Stimulated activated CD8-positive, alpha-beta memory T cell treated with anti-CD3 and anti-CD28 coated beads, Interleukin-15, amount 100 ng/mL, for 4 hours (primary cell): Measurements from ENCODE around the gene TLR1.

Source experiments
- DNase-seq, 2 donors: peaks; one replicate each; pipeline ENCODE4 v3.0.0-alpha.2; 2020; ENCODE audit warnings: low read depth in 2 of 2

The TLR1 gene, protein sequence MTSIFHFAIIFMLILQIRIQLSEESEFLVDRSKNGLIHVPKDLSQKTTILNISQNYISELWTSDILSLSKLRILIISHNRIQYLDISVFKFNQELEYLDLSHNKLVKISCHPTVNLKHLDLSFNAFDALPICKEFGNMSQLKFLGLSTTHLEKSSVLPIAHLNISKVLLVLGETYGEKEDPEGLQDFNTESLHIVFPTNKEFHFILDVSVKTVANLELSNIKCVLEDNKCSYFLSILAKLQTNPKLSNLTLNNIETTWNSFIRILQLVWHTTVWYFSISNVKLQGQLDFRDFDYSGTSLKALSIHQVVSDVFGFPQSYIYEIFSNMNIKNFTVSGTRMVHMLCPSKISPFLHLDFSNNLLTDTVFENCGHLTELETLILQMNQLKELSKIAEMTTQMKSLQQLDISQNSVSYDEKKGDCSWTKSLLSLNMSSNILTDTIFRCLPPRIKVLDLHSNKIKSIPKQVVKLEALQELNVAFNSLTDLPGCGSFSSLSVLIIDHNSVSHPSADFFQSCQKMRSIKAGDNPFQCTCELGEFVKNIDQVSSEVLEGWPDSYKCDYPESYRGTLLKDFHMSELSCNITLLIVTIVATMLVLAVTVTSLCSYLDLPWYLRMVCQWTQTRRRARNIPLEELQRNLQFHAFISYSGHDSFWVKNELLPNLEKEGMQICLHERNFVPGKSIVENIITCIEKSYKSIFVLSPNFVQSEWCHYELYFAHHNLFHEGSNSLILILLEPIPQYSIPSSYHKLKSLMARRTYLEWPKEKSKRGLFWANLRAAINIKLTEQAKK

GRCh38 chr4:38804654-38805295 is at the start of gene TLR1:
Gene TLR1 (minus strand): TSS chr4:38804791. CDS start chr4:38798831, 5,960 bp downstream.
- no peak for DNase-seq

DNA sequence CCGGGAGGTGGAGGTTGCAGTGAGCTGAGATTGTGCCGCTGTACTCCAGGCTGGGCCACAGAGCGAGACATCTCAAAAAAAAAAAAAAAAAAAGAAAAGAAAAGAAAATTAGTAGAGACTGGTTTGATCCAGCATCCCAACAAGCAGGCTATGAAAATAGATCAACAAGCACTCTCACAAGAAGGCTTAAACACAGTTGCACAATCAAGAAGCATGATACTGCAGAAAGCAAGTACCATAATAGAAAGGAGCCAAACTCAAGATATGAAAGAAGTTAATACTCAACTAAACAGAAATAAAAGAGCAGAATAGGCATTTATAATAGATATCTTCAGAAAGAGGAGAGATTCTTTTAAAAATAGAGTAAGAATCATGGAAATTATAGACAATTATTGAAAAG is 41.4 kb upstream of the TLR1 start:
- no peak for DNase-seq

GRCh38 chr4:38842994-38843393 is 38.4 kb upstream of the TLR1 start:
- DNase-seq: no peak

DNA sequence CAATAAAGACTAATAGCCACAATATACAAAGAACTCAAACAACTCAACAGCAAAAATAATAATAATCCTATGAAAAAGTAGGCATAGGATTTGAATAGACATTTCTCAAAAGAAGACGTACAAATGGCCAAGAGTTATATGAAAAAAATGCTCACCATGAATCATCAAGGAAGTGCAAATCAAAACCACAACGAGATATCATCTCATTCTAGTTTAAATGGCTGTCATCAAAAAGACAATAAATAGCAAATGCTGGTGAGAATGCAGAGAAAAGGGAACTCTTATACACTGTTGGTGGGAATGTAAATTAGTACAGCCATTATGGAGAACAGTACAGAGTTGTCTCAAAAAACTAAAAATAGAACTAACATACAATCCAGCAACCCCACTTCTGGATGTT is 33.3 kb upstream of the TLR1 start:
- DNase-seq: no peak

GRCh38 chr4:38837334-38837733 is 32.7 kb upstream of the TLR1 start:
- DNase-seq: no peak

DNA sequence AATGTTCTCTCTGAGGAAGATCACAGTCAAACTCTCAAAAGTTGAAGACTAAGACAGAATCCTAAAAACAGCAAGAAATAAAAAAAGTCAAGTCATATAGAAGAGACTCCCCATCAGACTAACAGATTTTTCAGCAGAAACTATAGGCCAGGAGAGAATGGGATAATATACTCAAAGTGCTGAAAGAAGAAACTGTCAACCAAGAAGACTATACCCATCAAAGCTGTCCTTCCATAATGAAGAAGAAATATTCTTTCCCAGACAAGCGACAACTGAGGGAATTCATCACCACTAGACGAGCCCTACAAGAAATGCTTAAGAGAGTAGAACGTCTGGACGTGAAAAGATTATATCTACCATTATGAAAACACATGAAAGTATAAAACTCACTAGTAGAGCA is 30.0 kb upstream of the TLR1 start:
- DNase-seq: no peak

DNA sequence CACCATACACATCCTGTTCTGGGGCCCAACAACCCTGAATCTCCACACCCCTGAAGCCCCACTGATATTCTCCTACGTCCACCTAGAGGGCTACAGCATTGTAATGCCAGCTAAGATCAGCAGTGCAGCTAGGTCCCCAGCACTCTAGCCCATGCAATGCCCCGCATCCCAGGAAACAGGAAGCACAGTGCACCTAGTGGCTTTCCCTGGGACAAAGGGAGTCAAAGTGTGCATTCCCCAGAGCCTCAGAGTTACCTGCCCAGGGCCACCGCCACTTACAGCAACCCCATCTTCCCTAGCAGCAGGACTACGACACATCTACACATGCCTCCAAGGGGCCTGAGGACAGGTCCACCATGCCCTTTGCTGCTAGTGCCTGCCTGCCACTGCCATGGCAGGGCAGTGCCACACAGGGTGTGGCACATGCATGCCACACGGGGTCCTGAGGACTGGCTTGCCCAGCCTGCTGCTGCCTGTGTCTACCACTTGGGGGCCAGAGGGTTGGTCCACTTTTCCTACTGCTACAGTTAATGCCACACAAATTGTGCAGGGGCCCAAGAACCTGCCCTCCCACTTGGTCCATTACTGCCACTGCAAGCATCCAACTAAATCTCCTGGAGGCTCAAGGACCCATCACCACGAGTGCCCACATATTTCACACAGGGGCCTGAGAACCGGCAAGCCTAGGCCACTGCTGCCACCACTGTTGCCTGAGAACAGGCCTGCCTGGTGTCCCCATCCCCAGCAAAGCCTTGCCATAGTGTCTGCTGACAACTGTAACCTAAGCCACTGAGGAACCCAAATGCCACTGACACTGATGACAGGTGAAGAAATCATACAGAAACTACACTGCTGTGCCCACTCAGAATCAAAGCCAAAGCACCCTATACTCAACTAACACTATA is 28.3 kb upstream of the TLR1 start:
- no peak for DNase-seq

- no peak for DNase-seq
Measured at GRCh38 chr4:38832206-38832605, 27.6 kb upstream of the TLR1 start.

GRCh38 chr4:38831653-38832052 is 27.1 kb upstream of the TLR1 start:
- no peak for DNase-seq

DNA sequence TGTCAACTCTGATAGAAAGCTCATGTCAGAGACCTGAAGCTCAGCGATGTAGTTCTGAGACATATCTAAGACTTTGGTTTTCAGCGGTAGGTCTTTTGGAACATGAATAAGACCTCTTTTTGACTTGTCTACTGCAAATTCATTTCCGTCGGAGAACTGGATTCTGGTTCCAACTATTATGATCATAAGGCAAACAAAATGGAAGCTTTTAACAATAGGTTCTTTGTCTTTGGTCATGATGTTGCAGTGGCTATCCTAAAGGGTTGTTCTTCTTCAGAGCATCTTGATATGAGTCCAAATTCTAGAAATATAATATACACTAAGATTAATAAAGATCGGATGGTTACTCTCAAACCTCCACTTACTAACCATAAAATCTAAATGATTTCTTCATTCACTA is 24.6 kb upstream of the TLR1 start:
- DNase-seq: no peak

GRCh38 chr4:38823766-38824165 is 19.2 kb upstream of the TLR1 start:
- no peak for DNase-seq

- DNase-seq: no peak
Measured at GRCh38 chr4:38822748-38823303, 18.2 kb upstream of the TLR1 start.

DNA sequence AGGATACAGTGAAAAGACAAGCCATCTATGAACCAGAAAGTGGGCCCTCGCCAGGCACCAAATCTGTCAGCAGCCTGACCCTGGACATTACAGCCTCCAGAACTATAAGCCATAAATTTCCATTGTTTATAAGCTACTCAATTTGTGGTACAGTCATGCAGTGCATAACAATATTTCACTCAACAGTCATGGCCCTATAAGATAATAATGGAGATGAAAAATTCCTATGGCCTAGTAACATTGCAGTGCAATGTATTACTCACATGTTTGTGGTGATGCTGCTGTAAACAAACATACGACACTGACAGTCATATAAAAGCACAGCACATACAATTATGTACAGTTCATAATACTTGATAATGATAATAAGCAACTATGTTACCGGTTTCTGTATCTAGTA is 17.1 kb upstream of the TLR1 start:
- DNase-seq: no peak

- DNase-seq: no peak
Measured at GRCh38 chr4:38820329-38821061, 15.9 kb upstream of the TLR1 start.

DNA sequence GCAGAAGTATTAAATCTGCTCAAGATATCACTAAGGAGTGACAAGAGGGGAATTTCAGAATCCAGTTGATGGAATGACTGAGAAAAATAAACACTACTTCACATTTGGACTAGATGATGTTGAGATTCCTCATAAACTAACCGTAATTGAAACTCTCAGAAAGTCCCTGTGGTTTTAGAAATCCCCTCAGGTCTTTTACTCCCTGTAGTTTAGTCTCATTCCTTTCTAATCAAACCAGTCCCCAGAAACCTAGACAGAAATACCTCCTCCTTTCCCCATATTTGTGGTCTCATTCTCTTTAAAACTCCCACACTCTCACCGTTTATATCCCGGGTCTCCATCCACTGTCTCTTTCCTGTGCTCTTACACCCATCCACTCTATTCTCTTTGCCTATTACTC is 15.0 kb upstream of the TLR1 start:
- no peak for DNase-seq

DNA sequence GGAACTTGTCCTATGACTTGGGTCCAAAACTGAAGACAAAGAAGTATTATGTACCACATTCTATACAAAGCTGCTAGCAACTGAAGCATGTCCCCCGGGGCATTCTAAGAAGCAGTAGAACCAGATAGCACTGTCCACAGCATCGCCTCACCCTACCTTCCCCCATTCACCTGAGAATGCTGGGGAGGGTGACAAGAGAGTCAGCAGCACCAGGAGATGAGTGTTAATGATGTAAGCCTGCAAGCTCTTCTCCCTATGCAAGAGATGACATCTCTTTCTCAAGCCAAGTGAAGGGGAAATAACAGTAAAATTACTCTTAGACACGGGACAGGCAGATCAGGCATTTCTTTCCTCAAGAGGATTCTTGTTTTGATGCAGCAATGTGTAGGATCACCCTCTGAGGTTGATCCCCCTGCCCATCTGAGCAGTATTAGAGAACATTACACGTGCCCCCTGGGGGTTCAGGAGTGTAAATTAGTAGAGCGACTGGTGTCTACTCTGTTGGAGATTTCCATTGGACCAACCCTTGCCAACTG is 13.9 kb upstream of the TLR1 start:
- DNase-seq: no peak

DNA sequence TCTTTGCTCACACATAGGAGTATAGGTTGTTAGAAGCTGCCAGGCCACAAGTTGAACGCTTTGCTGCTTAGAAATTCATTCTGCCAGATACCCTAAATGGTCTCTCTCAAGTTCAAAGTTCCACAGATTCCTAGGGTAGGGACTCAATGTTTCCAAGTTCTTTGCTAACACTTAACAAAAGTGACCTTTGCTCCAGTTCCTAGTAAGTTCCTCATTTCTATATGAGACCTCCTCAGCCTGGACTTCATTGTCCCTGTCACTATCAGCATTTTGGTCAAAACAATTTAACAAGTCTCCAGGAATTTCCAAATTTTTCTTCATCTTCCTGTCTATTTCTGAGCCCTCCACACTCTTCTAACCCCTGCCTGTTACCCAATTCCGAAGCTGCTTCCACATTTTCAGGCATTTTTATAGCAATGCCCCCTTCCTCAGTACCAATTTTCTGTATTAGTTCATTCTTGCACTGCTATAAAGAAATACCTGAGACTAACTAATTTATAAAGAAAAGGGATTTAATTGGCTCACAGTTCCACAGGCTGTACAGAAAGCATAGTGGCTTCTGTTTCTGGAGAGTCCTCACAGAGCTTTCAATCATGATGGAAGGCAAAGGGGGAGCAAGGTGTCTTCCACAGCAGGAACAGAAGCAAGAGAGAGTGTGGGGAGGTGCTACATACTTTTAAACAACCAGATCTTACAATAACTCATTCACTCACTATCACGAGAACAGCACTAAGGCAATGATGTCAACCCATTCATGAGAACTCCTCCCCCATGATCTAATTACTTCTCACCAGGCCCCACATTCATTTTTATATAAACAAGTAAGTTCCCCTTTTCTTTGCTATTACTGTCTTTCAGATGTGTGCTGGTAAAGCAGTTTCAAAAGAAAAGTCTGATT is 11.5 kb upstream of the TLR1 start:
- DNase-seq: no peak

GRCh38 chr4:38814386-38814785 is 9.8 kb upstream of the TLR1 start:
- DNase-seq: no peak

DNA sequence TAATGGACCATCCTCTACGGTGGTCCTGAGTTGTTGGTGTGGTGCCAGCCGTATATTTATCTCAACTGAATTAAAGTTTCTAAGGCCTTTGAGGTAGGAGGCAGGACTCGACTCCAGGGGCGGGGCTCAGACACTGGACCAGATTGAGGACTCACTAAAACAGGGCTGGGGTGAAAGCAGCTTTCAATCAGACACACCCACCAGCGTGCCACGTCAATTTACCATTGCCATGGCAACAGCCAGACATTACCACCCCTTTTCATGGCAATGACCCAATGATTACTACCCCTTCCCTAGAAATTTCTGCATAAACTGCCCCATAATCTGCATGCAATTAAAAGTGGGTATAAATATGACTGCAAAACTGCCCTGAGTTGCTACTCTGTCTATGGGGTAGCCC is 6.7 kb upstream of the TLR1 start:
- no peak for DNase-seq
